ENCODE measurements around the gene ITPRID2. TPM values are rescaled to one million over a fixed set of nuclear protein-coding genes. Genes with fewer than 3 reads are reported as not detected.

Gene ITPRID2
- total RNA-seq (191 TPM), polyA plus RNA-seq (ENCODE audit: insufficient read depth, low read depth, low replicate concordance) (29.9 TPM)
- long read RNA-seq, donor 1, full-length matches to known transcripts = 11 of 11 reads
- long read RNA-seq, donor 1, partial matches to known transcripts = 0 of 11 reads
- long read RNA-seq, donor 1, other reads (novel, unspliced or antisense) = 0 of 11 reads
- long read RNA-seq, donor 2, full-length matches to known transcripts = 14 of 96 reads
- long read RNA-seq, donor 2, partial matches to known transcripts = 82 of 96 reads
- long read RNA-seq, donor 2, other reads (novel, unspliced or antisense) = 0 of 96 reads
- long read RNA-seq, donor 3, full-length matches to known transcripts = 12 of 103 reads
- long read RNA-seq, donor 3, partial matches to known transcripts = 91 of 103 reads
- long read RNA-seq, donor 3, other reads (novel, unspliced or antisense) = 0 of 103 reads
- long read RNA-seq, donor 4, full-length matches to known transcripts = 5 of 33 reads
- long read RNA-seq, donor 4, partial matches to known transcripts = 28 of 33 reads
- long read RNA-seq, donor 4, other reads (novel, unspliced or antisense) = 0 of 33 reads
- long read RNA-seq, donor 5 = 0 reads
- long read RNA-seq, donor 6, full-length matches to known transcripts = 8 of 20 reads
- long read RNA-seq, donor 6, partial matches to known transcripts = 12 of 20 reads
- long read RNA-seq, donor 6, other reads (novel, unspliced or antisense) = 0 of 20 reads
- long read RNA-seq, donor 7, full-length matches to known transcripts = 50 of 102 reads
- long read RNA-seq, donor 7, partial matches to known transcripts = 30 of 102 reads
- long read RNA-seq, donor 7, other reads (novel, unspliced or antisense) = 22 of 102 reads
- long read RNA-seq, donor 8, partial matches to known transcripts = 48 of 51 reads
- long read RNA-seq, donor 8, other reads (novel, unspliced or antisense) = 0 of 51 reads
- long read RNA-seq, donor 9, full-length matches to known transcripts = 7 of 7 reads
- long read RNA-seq, donor 9, partial matches to known transcripts = 0 of 7 reads
- long read RNA-seq, donor 9, other reads (novel, unspliced or antisense) = 0 of 7 reads
- long read RNA-seq, donor 10, full-length matches to known transcripts = 11 of 32 reads
- long read RNA-seq, donor 10, partial matches to known transcripts = 21 of 32 reads
- long read RNA-seq, donor 10, other reads (novel, unspliced or antisense) = 0 of 32 reads

DNA sequence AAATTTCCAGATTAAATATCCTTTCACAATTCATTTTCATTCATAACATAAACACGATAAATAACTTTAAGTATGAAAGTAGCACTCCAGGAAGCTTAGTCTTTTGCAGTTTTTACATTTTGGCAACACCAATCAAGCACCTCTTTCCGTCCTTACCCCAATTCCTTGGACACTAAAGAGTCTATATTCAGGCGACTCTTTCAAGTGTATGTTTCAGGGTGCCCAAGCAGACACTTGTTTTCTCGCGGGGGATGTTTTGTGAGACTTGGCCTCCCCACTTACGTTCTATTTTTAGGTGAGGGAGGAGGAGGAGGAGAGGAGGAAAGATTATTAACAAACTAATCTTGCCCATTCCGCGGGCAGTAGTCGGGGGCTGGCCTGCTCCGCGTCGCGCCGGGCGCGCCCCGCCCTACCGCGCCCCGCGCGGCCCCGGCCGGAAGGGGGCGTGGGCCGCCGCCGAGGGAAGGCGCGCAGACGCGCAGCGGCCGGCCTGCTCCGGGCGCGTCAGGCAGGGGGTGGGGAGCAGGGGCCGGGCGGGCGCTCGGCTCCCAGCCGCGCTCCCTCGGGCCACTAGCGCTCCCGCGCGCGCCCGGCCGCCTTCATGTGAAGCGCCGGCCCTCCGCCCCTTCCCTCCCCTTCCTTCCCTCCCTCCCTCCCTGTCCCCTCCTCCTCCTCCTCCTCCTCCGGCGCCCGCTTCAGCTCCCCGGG lies at the start of gene ITPRID2:
TSS of gene ITPRID2 (plus strand) at position 473 of the 708 bp plus-strand sequence. CDS start 337 bp downstream, outside the sequence.
- peak within 1 kb of the TSS; percentile 96 for H3K27ac ChIP-seq (ENCODE audit: low read depth in 2 of 2, low read length in 2 of 2)
- no peaks in the 10 kb centered on the region for H3K36me3 ChIP-seq (ENCODE audit: control insufficient read depth in 2 of 3, insufficient read depth in 3 of 3, low read length in 3 of 3)
- TF ChIP-seq, protein P1, sequence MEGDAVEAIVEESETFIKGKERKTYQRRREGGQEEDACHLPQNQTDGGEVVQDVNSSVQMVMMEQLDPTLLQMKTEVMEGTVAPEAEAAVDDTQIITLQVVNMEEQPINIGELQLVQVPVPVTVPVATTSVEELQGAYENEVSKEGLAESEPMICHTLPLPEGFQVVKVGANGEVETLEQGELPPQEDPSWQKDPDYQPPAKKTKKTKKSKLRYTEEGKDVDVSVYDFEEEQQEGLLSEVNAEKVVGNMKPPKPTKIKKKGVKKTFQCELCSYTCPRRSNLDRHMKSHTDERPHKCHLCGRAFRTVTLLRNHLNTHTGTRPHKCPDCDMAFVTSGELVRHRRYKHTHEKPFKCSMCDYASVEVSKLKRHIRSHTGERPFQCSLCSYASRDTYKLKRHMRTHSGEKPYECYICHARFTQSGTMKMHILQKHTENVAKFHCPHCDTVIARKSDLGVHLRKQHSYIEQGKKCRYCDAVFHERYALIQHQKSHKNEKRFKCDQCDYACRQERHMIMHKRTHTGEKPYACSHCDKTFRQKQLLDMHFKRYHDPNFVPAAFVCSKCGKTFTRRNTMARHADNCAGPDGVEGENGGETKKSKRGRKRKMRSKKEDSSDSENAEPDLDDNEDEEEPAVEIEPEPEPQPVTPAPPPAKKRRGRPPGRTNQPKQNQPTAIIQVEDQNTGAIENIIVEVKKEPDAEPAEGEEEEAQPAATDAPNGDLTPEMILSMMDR (IDR thresholded peaks at IDR 0.05; ENCODE audit: borderline replicate concordance, extremely low read depth, insufficient read depth) = peak; percentile 8
- peak within 1 kb of the TSS; percentile 85 to 96 (median 88) for H3K9ac ChIP-seq (ENCODE audit: low read length in 3 of 3)
- no peaks in the 10 kb centered on the region for H3K27me3 ChIP-seq (ENCODE audit: control insufficient read depth, insufficient read depth, low read length)
- no peaks in the 10 kb centered on the region for H3K9me3 ChIP-seq (ENCODE audit: control insufficient read depth in 2 of 3, insufficient read depth in 1 of 3, low read length in 3 of 3)
- peak within 1 kb of the TSS; percentile 89 to 96 (median 93) for H3K4me3 ChIP-seq (ENCODE audit: low read length in 3 of 3)
- DNase-seq = peak in 4 of 5 donors; percentile 88 to 96 (median 95)
- H3K4me1 ChIP-seq (ENCODE audit: control insufficient read depth in 2 of 3, insufficient read depth in 2 of 3, low read depth in 1 of 3, low read length in 3 of 3) = peaks cover 2 to 7% (median 5%) of the 10 kb centered on the region in 3 donors
- no peak for FAIRE-seq
- intact Hi-C loops (cut with DNase I) = no loop called here

DNA sequence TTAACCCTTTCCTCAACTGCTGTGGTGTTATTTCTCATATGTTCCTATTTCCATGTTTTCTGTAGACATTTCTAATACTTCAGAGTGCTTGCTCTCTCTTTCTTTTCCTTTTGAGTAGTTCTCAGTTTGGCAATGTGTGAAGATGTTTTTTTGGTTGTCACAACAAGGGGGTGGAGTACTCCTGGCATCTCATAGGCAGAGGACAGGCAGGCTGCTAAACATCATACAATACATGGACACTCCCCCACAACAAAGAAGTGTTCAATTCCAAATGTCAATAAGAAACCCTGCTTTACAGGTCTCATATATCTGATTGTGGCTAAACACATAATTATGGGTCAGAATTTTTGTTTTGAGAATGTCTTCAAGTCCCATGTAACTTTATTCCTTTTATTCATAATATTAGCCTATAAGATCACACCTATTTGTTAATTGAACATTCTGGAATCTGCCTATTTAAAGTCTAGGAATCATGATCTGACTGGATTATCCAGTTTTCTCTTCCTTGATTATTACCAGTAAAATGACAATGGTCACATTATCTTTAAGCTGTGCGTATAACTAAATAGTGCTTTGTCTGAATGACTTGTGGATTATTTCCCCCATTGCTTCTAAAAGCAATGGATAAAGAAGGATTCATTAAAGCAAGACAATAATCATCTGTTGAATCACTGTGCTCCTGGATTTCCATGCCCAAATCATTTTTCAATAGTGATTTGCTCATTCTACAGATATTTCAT lies 46.8 kb upstream of the ITPRID2 start:
- no peak for FAIRE-seq

More for the DNA sequence above, 46.8 kb upstream of the ITPRID2 start:
- H3K4me1 ChIP-seq (ENCODE audit: control insufficient read depth in 2 of 3, insufficient read depth in 2 of 3, low read depth in 1 of 3, low read length in 3 of 3) = peaks cover 0 to 10% (median 0%) of the 10 kb centered on the region in 3 donors
- H3K27ac ChIP-seq (ENCODE audit: low read depth in 2 of 2, low read length in 2 of 2) = no peak overlapping the region
- DNase-seq = no peak
- H3K27me3 ChIP-seq (ENCODE audit: control insufficient read depth, insufficient read depth, low read length) = no peaks in the 10 kb centered on the region
- H3K9me3 ChIP-seq (ENCODE audit: control insufficient read depth in 2 of 3, insufficient read depth in 1 of 3, low read length in 3 of 3) = no peaks in the 10 kb centered on the region
- TF ChIP-seq, protein P1 (IDR thresholded peaks at IDR 0.05; ENCODE audit: borderline replicate concordance, extremely low read depth, insufficient read depth) = no peak
- no peak overlapping the region for H3K4me3 ChIP-seq (ENCODE audit: low read length in 3 of 3)
- intact Hi-C loops (cut with DNase I) = no loop called here
- no peaks in the 10 kb centered on the region for H3K36me3 ChIP-seq (ENCODE audit: control insufficient read depth in 2 of 3, insufficient read depth in 3 of 3, low read length in 3 of 3)
- no peak overlapping the region for H3K9ac ChIP-seq (ENCODE audit: low read length in 3 of 3)

All from kidney (tissue), 22 donors.